Globus pallidus (tissue), 1 donor: ENCODE results near the gene FEM1C.

Experiments used
- DNase-seq: peaks from one replicate; pipeline ENCODE4 v3.0.0-alpha.2; 2015; ENCODE audit warnings: low spot score

The FEM1C gene

GRCh38 chr5:115544436-115545350, at the start of gene FEM1C:
Gene FEM1C, minus strand, starts transcription at chr5:115544775. Its CDS starts 1,282 bp downstream, at chr5:115543493.
- DNase-seq = peak; percentile 98

GRCh38 chr5:115589043-115589442, 44.5 kb upstream of the FEM1C start:
- DNase-seq = no peak

GRCh38 chr5:115588640-115589039, 44.1 kb upstream of the FEM1C start:
- DNase-seq = no peak

DNA sequence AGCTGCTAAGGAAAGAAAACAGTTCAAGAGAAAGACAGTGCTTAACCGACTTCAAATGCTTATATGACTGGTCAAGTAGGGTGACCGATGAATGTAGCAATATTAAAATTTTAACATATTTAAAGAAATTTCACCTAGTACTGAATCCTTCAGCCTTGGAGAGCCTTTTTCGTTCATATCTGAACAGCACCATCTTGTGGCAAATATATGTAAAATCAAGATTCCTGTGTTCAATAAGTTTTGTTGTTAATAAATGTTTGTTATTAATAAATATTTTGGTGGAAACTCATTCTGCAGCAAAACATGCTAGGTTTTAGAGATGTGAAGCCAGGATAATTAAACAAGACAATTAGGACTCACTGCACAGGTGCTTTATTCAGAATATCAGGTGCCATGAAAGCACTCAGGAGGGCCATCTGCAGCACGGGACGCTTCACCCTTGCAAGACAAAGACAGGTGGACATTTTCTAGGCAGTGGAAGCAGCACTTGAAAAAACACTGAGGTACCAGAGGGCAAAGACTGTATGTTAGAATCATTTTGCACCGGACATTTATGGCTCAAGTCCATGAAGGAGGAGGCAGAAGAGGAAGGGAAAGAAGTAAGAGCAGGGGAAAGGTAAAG, 42.1 kb upstream of the FEM1C start:
- DNase-seq = no peak

- no peak for DNase-seq
Measured at GRCh38 chr5:115585265-115585664, 40.7 kb upstream of the FEM1C start.

- no peak for DNase-seq
Measured at GRCh38 chr5:115584501-115584900, 39.9 kb upstream of the FEM1C start.

DNA sequence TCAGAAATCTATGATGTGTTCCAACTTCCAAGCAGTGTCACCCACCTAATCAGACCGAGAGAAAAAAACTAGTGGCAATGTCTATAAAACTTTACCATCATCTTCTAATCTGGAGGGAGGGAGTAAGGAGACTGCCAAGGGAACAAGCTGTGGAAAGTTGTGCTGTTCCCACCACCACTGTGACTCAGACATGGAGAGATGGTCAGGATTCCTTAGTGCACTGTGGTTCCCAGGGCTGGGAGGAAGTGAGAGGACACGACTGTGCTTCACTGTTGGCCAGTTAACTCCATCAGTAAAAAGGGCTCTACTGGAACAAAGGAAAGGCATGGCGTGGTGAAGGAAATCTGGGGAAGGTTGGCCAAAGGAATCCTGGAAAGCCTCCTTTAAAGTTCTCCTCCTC, 38.9 kb upstream of the FEM1C start:
- DNase-seq = no peak

DNA sequence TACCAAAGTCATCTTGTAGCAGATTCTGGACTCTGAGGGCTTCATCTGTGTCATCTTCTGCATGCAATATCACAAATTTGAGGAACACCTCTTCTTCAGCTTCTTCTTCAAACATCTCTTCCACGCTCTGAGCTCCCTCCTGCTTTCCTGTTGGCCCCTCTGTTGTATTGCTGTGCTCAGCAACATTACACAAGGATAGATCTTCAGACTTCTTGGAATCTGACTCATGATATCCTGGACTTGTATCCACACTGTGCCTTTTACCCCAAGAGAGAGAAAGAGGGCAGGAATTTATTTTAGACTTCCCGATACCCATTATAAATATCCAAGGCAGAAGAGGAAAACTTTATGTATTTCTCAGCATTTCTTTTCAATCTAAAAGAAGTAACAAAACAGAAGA, 36.4 kb upstream of the FEM1C start:
- DNase-seq = no peak

DNA sequence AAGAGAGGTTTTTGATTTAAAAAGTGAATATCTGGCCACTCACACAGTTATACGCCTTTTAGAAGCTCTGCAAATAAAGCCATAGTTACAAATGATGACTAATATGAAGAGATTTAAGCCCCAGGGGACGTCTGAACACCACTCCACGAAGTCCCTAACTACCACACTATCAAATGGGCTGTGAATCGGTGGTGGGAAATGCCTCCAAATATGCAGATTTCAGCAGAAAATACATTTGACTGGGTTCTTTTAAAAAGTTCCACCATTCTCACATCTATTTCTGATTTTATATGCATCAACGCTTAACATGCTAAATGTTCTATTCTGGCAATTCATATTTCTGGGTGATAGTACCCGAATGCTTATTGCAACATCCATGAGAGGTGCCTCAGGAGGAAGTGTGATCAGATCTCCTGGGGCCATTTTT, 35.2 kb upstream of the FEM1C start:
- DNase-seq = no peak

GRCh38 chr5:115579216-115579615, 34.6 kb upstream of the FEM1C start:
- DNase-seq = peak; percentile 74

DNA sequence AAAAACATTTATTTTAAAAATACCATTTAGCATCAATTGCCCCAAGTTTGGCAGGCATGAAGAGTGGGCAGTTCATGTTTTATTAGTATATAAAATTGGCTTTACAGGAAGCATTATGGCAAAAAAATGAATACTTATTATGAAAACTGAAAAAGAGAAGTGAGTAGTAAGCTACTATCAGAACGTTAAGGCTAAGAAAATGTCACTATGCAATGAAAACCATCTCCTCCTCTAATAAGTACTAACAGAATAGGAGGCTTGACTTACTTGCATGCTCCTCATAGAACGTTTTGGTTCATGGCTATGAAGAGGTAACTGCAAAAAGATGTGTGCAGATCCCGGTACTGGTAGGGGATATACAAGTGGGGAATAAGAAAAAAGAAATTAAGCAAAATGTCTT, 34.1 kb upstream of the FEM1C start:
- no peak for DNase-seq

- DNase-seq = no peak
Measured at GRCh38 chr5:115577741-115578140, 33.2 kb upstream of the FEM1C start.

GRCh38 chr5:115577329-115577728, 32.8 kb upstream of the FEM1C start:
- DNase-seq = no peak

DNA sequence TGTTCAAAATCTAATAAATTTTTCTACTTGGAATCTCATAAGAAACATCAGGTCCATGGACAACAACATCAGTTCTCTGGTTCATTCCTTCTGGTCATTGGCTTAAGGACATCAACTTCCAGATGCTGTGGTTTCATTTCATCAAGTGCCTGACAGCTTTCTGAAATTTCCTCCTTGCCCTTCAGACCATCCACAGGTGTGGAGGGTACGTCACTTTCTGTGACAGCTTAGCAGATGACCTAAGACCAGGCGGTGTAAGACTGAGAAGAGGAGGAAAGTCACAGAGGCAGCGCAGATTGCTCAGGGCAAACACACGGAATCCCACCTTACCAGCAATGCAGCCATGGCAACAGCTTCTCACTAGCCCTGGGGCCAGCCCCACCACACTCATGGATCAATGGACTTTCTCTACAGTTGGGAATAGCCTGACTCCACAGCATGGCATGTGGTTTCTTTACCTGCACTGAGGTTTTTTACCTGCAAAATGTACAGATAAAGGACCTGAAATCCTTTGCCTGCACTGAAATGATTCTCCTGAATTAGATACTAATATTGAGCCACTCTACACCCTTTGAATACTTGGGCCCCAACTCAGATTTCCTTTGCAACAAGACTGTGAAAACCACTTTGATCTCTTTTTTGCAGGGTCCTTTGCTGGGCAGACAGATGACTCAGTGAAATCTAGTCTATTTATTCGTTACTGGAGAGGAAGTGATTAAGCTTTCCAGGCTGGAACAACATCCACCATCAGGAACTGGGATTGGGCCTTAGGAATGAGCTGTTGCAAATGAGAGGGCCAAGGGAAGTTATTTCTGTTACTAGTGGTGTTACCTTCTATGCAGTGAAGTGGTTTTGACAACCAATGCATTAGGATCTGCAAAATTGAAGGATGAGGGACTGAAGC, 30.8 kb upstream of the FEM1C start:
- no peak for DNase-seq

GRCh38 chr5:115573133-115573532, 28.6 kb upstream of the FEM1C start:
- no peak for DNase-seq

DNA sequence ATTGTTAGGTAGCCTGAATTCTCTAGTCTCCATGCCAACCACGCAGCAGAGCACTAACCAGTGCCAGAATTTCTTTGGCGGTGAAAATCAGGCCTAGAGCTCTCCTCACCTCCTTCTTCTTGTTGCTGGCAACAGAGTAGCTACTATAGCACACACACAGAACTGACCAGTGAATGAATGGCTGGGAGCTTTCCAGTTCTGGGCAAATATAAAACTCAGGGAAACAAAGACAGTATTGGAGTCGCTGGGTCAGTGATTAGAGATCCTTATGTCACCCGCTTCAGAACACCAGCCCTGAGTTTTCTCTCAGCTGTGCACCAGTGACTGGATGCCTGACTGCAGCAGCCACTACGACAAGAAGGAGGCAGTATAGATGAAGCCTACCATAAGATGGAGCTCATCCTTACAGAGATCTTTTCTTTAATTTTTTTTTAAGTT, 26.9 kb upstream of the FEM1C start:
- DNase-seq = peak; percentile 99

DNA sequence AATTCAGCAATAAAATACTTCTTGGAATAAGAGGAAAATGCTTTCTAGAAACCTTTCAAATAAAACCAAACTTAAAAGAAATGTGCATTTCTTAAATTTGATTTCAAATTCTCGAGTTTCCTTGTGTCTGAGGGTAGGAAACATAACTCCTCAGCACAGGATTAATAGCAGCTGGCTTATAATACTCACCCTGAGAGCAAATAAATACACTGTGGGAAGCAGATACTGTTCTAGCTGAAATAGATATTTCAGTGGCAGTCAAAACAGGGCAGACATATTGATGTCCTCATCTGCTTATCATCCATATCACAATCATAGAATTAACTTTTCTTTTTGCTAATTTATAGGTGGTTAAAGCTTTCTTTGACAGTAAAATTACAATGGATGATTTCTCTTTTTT, 24.1 kb upstream of the FEM1C start:
- no peak for DNase-seq

- no peak for DNase-seq
Measured at GRCh38 chr5:115565233-115565632, 20.7 kb upstream of the FEM1C start.

DNA sequence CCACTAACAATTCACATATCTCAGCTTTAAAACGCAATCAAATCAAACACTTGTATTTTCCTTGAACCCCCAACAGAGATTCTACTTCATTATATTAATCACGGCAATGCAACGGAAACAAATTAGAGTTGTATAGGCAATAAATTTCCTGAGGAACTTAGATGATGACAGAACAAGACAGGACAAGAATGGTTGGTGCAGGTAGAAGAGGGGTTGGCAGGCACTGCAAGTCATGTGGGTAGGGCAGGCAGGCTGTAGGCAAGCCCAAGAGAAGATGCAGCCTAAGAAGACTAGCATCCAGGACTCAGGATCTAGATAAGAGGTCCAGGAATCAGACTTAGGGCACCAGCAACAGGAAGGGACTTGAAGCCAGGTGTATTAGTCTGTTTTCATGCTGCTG, 16.6 kb upstream of the FEM1C start:
- no peak for DNase-seq

DNA sequence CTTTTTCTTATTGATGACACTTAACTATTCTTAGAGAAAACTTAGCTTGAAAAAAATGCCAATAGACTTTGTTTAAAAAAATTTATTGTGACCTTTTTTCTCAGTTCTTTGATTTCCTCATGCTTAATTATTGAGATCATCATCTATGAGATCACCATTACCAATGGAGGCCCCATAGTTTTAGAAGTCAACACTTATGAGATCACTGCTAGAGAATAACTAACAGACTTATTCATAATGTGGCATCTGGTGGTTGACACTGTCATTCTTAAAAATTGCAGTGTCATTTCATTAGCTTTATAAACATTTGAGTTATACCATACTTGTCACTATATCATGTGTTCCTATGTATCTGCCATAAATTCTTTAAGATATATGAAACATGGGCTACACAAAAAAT, 14.9 kb upstream of the FEM1C start:
- no peak for DNase-seq

GRCh38 chr5:115558388-115558956, 13.9 kb upstream of the FEM1C start:
- no peak for DNase-seq
